ENCODE measurements around the gene AGBL4. TPM values are rescaled to one million over a fixed set of nuclear protein-coding genes. Genes with fewer than 3 reads are reported as not detected.

AGBL4 gene
- total and polyA plus RNA-seq, 2 donors = 0.18 to 0.24 TPM

GRCh38 chr1:48679859-48680258 lies 1343.9 kb downstream of the AGBL4 start:
- H3K4me3 ChIP-seq (ENCODE audit: low read length in 2 of 2) = no peak overlapping the region
- H3K9me3 ChIP-seq (ENCODE audit: control insufficient read depth in 2 of 2, insufficient read depth in 1 of 2, low read length in 1 of 2) = no peaks in the 10 kb centered on the region
- WGBS = 92% methylated on average over 6 of the region's 6 CpGs
- H3K4me1 ChIP-seq (ENCODE audit: control insufficient read depth in 2 of 2, insufficient read depth in 2 of 2, low read length in 2 of 2) = no peaks in the 10 kb centered on the region
- H3K27me3 ChIP-seq (ENCODE audit: control insufficient read depth in 2 of 2, insufficient read depth in 1 of 2, low read length in 1 of 2) = no peaks in the 10 kb centered on the region
- no peak for DNase-seq (ENCODE audit: low read depth in 6 of 9, low spot score in 9 of 9)
- H3K27ac ChIP-seq (ENCODE audit: low read depth in 1 of 2, low read length in 1 of 2) = no peak overlapping the region
- H3K36me3 ChIP-seq (ENCODE audit: control insufficient read depth in 2 of 2, insufficient read depth in 2 of 2, low read length in 1 of 2) = no peaks in the 10 kb centered on the region

DNA sequence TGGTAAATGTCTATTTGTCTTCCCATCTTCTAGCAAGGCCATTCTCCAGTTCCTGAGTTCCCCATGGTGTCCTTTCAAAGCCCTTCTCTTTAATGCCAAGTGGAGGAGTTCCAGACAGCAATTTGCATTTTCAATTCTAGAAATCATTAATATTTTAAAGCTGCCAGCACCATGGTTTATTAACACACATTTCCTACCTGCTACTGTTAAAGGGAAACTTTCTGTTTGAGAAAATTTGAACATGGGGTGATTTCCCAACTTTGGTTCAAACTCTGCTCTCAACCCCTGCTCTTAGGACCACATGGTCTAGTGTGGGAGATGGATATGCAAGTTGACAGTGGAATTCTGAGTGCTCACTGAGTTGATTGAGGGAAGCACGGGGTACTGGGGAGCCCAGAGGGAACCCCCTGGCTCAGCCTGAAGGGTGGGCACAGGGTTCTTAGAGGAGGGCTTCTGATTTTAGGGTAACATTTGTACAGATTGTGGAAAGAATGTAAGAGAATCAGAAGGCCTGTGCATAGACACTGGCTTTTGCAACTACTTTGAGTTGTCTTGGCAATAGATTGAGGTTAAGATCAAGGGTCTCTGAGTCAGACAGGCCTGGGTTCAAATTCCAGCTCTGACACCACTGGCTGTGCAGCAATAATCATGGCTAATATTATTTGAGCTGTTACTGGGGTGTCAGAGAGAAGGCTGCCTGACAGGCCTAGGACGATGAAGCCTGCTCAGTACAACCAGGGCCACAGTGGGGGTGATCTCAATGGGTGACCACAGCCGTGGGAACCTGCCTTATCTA lies 1344.8 kb downstream of the AGBL4 start:
- DNase-seq (ENCODE audit: low read depth in 6 of 9, low spot score in 9 of 9) = no peak
- no peaks in the 10 kb centered on the region for H3K36me3 ChIP-seq (ENCODE audit: control insufficient read depth in 2 of 2, insufficient read depth in 2 of 2, low read length in 1 of 2)
- no peaks in the 10 kb centered on the region for H3K9me3 ChIP-seq (ENCODE audit: control insufficient read depth in 2 of 2, insufficient read depth in 1 of 2, low read length in 1 of 2)
- H3K4me3 ChIP-seq (ENCODE audit: low read length in 2 of 2) = no peak overlapping the region
- H3K27ac ChIP-seq (ENCODE audit: low read depth in 1 of 2, low read length in 1 of 2) = no peak overlapping the region
- peaks cover 0 to 2% of the 10 kb centered on the region in 2 donors for H3K27me3 ChIP-seq (ENCODE audit: control insufficient read depth in 2 of 2, insufficient read depth in 1 of 2, low read length in 1 of 2)
- no peaks in the 10 kb centered on the region for H3K4me1 ChIP-seq (ENCODE audit: control insufficient read depth in 2 of 2, insufficient read depth in 2 of 2, low read length in 2 of 2)
- 94% methylated on average over 3 of the region's 3 CpGs for WGBS

DNA sequence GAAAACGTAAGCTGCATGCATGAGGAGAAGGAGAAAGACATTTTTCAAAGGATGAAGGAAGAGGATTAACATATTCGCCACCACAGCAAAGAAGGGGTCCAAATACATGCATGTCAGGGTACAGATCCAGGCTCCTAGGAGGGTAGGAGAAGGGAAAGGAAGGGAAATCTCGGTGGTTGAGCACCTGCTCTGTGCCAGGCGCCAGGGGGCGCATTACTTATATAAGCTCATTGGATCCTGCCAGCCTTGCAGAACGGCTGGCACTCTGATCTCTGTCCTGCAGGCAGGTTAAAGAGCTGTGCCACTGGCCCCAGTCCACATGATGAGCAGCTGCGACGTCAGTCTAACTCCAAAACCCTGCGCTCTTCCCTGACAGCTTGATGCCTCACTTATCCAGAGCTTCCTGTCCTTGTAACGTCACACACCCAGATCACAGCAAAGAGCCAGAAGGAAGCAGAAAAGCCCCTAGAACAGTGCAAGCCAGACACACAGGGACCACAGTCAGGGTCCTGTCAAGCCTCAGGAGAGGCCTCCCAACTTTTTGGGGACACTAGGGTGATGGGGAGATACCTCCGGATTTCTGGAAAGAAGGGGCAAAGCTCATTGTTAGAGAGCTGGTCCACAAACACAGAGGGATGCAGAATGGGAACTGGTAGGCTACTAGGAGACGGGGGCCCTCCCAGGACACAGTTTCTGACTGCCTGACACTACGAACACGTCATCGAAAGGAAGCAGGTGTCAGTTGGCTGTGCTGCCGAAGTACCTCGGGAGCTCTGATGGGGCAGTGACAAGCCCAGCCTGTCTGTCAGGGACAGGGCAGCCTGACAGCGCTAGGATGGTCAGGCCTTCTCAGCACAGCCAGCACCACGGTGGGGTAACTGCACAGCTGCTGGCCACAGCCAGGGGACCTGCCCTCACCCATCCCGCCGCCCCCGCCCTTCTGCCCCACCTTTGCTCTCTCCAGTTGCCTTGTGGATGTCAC lies 1346.2 kb downstream of the AGBL4 start:
- Histone ChIP-seq H3K27me3 (ENCODE audit: control insufficient read depth in 2 of 2, insufficient read depth in 1 of 2, low read length in 1 of 2) (peaks cover 0 to 4% of the 10 kb centered on the region in 2 donors), H3K9me3 (ENCODE audit: control insufficient read depth in 2 of 2, insufficient read depth in 1 of 2, low read length in 1 of 2) (no peaks in the 10 kb centered on the region), H3K4me1 (ENCODE audit: control insufficient read depth in 2 of 2, insufficient read depth in 2 of 2, low read length in 2 of 2) (no peaks in the 10 kb centered on the region), H3K36me3 (ENCODE audit: control insufficient read depth in 2 of 2, insufficient read depth in 2 of 2, low read length in 1 of 2) (no peaks in the 10 kb centered on the region), H3K4me3 (ENCODE audit: low read length in 2 of 2) (no peak overlapping the region), H3K27ac (ENCODE audit: low read depth in 1 of 2, low read length in 1 of 2) (no peak overlapping the region)
- DNase-seq (ENCODE audit: low read depth in 6 of 9, low spot score in 9 of 9) = peak in 7 of 9 donors; percentile 9 to 54 (median 32)
- 63% methylated on average over 22 of the region's 22 CpGs for WGBS

- Histone ChIP-seq H3K36me3 (ENCODE audit: control insufficient read depth in 2 of 2, insufficient read depth in 2 of 2, low read length in 1 of 2) (no peaks in the 10 kb centered on the region), H3K27me3 (ENCODE audit: control insufficient read depth in 2 of 2, insufficient read depth in 1 of 2, low read length in 1 of 2) (peaks cover 0 to 4% of the 10 kb centered on the region in 2 donors), H3K4me1 (ENCODE audit: control insufficient read depth in 2 of 2, insufficient read depth in 2 of 2, low read length in 2 of 2) (no peaks in the 10 kb centered on the region), H3K4me3 (ENCODE audit: low read length in 2 of 2) (no peak overlapping the region), H3K27ac (ENCODE audit: low read depth in 1 of 2, low read length in 1 of 2) (no peak overlapping the region), H3K9me3 (ENCODE audit: control insufficient read depth in 2 of 2, insufficient read depth in 1 of 2, low read length in 1 of 2) (no peaks in the 10 kb centered on the region)
- DNase-seq (ENCODE audit: low read depth in 6 of 9, low spot score in 9 of 9) = no peak
- 84% methylated on average over 2 of the region's 2 CpGs for WGBS
Measured at GRCh38 chr1:48676822-48677221, 1346.9 kb downstream of the AGBL4 start.

GRCh38 chr1:48676376-48676775 lies 1347.4 kb downstream of the AGBL4 start:
- Histone ChIP-seq H3K36me3 (ENCODE audit: control insufficient read depth in 2 of 2, insufficient read depth in 2 of 2, low read length in 1 of 2) (no peaks in the 10 kb centered on the region), H3K27me3 (ENCODE audit: control insufficient read depth in 2 of 2, insufficient read depth in 1 of 2, low read length in 1 of 2) (peaks cover 0 to 4% of the 10 kb centered on the region in 2 donors), H3K9me3 (ENCODE audit: control insufficient read depth in 2 of 2, insufficient read depth in 1 of 2, low read length in 1 of 2) (no peaks in the 10 kb centered on the region), H3K4me1 (ENCODE audit: control insufficient read depth in 2 of 2, insufficient read depth in 2 of 2, low read length in 2 of 2) (no peaks in the 10 kb centered on the region), H3K27ac (ENCODE audit: low read depth in 1 of 2, low read length in 1 of 2) (no peak overlapping the region), H3K4me3 (ENCODE audit: low read length in 2 of 2) (no peak overlapping the region)
- 92% methylated on average over 7 of the region's 7 CpGs for WGBS
- no peak for DNase-seq (ENCODE audit: low read depth in 6 of 9, low spot score in 9 of 9)

GRCh38 chr1:48675251-48675650 lies 1348.5 kb downstream of the AGBL4 start:
- H3K4me1 ChIP-seq (ENCODE audit: control insufficient read depth in 2 of 2, insufficient read depth in 2 of 2, low read length in 2 of 2) = no peaks in the 10 kb centered on the region

DNA sequence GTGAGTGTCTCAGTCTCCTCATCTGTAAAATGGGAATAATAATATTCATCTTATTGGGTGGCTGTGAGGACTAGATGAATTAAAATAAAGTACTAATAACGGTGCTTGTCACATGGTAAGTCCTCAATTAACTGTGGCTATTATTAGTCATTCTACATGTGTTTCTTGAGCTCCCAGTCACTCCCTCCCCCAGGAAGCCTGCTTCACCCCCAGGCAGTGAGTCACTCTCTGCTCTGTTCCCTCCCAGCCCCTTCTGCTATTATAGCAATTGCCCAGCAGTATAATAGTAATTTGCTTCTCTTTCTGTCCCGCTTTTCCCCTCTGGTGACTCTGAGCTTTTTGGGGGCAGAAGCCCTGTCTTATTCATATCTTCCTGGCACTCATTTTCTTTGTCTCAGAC lies 1349.1 kb downstream of the AGBL4 start:
- 89% methylated on average over 2 of the region's 2 CpGs for WGBS
- H3K4me1 ChIP-seq (ENCODE audit: control insufficient read depth in 2 of 2, insufficient read depth in 2 of 2, low read length in 2 of 2) = no peaks in the 10 kb centered on the region
- no peaks in the 10 kb centered on the region for H3K36me3 ChIP-seq (ENCODE audit: control insufficient read depth in 2 of 2, insufficient read depth in 2 of 2, low read length in 1 of 2)
- no peak overlapping the region for H3K27ac ChIP-seq (ENCODE audit: low read depth in 1 of 2, low read length in 1 of 2)
- no peak for DNase-seq (ENCODE audit: low read depth in 6 of 9, low spot score in 9 of 9)
- no peaks in the 10 kb centered on the region for H3K9me3 ChIP-seq (ENCODE audit: control insufficient read depth in 2 of 2, insufficient read depth in 1 of 2, low read length in 1 of 2)
- peaks cover 0 to 7% of the 10 kb centered on the region in 2 donors for H3K27me3 ChIP-seq (ENCODE audit: control insufficient read depth in 2 of 2, insufficient read depth in 1 of 2, low read length in 1 of 2)
- H3K4me3 ChIP-seq (ENCODE audit: low read length in 2 of 2) = no peak overlapping the region

More at GRCh38 chr1:48675251-48675650, 1348.5 kb downstream of the AGBL4 start:
- no peak for DNase-seq (ENCODE audit: low read depth in 6 of 9, low spot score in 9 of 9)
- no peaks in the 10 kb centered on the region for H3K9me3 ChIP-seq (ENCODE audit: control insufficient read depth in 2 of 2, insufficient read depth in 1 of 2, low read length in 1 of 2)
- 81% methylated on average over 3 of the region's 3 CpGs for WGBS
- no peaks in the 10 kb centered on the region for H3K36me3 ChIP-seq (ENCODE audit: control insufficient read depth in 2 of 2, insufficient read depth in 2 of 2, low read length in 1 of 2)
- H3K27me3 ChIP-seq (ENCODE audit: control insufficient read depth in 2 of 2, insufficient read depth in 1 of 2, low read length in 1 of 2) = peaks cover 0 to 7% of the 10 kb centered on the region in 2 donors
- H3K4me3 ChIP-seq (ENCODE audit: low read length in 2 of 2) = no peak overlapping the region
- no peak overlapping the region for H3K27ac ChIP-seq (ENCODE audit: low read depth in 1 of 2, low read length in 1 of 2)

- H3K9me3 ChIP-seq (ENCODE audit: control insufficient read depth in 2 of 2, insufficient read depth in 1 of 2, low read length in 1 of 2) = no peaks in the 10 kb centered on the region
- H3K4me3 ChIP-seq (ENCODE audit: low read length in 2 of 2) = no peak overlapping the region
- 70% methylated on average over 12 of the region's 12 CpGs for WGBS
- no peaks in the 10 kb centered on the region for H3K36me3 ChIP-seq (ENCODE audit: control insufficient read depth in 2 of 2, insufficient read depth in 2 of 2, low read length in 1 of 2)
- H3K4me1 ChIP-seq (ENCODE audit: control insufficient read depth in 2 of 2, insufficient read depth in 2 of 2, low read length in 2 of 2) = no peaks in the 10 kb centered on the region
- peaks cover 0 to 7% of the 10 kb centered on the region in 2 donors for H3K27me3 ChIP-seq (ENCODE audit: control insufficient read depth in 2 of 2, insufficient read depth in 1 of 2, low read length in 1 of 2)
- no peak for DNase-seq (ENCODE audit: low read depth in 6 of 9, low spot score in 9 of 9)
- H3K27ac ChIP-seq (ENCODE audit: low read depth in 1 of 2, low read length in 1 of 2) = no peak overlapping the region
Measured at GRCh38 chr1:48673332-48674105, 1350.2 kb downstream of the AGBL4 start.
